Measurements from ENCODE around the gene ATP6V1C2. TPM values are rescaled to one million over a fixed set of nuclear protein-coding genes. Genes with fewer than 3 reads are reported as not detected.
A peak's percentile ranks its signal among the peaks of the same experiment; 100 is the strongest.
"Not testable (repeated sequence)": the region's sequence is repeated elsewhere in the genome, so short reads cannot be mapped to it uniquely, and the experiment has no call there.

The ATP6V1C2 gene
- total and polyA plus RNA-seq, 4 donors, result 0.13 to 2.5 (median 1.1) TPM

GRCh38 chr2:10806543-10806942, 85.1 kb downstream of the ATP6V1C2 start:
- Histone ChIP-seq H3K4me3 (ENCODE audit: low read length in 2 of 2) (no peak overlapping the region), H3K9me3 (ENCODE audit: control insufficient read depth, low read length) (no peaks in the 10 kb centered on the region), H3K27ac (ENCODE audit: low read depth in 1 of 2, low read length in 2 of 2) (no peak overlapping the region), H3K4me1 (ENCODE audit: control insufficient read depth in 1 of 2, insufficient read depth in 2 of 2, low read length in 2 of 2) (no peaks in the 10 kb centered on the region), H3K27me3 (ENCODE audit: control insufficient read depth in 1 of 2, insufficient read depth in 2 of 2, low read length in 1 of 2) (no peaks in the 10 kb centered on the region), H3K36me3 (ENCODE audit: control insufficient read depth in 1 of 2, insufficient read depth in 2 of 2, low read length in 1 of 2) (peaks cover 0 to 2% of the 10 kb centered on the region in 2 donors)
- intact Hi-C loops (cut with DNase I), result no loop called here
- ATAC-seq (ENCODE audit: low FRiP score), result no peak
- 83 to 84% methylated on average over 3 of the region's 3 CpGs for WGBS, 2 donors
- no peak for DNase-seq

- no peak overlapping the region for H3K27ac ChIP-seq (ENCODE audit: low read depth in 1 of 2, low read length in 2 of 2)
- no peak for ATAC-seq (ENCODE audit: low FRiP score)
Measured at GRCh38 chr2:10810202-10811161, 89.1 kb downstream of the ATP6V1C2 start.

GRCh38 chr2:10811517-10811916, 90.1 kb downstream of the ATP6V1C2 start:
- no peaks in the 10 kb centered on the region for H3K9me3 ChIP-seq (ENCODE audit: control insufficient read depth, low read length)
- intact Hi-C loops (cut with DNase I), result loop anchor here in 1 of 2 donors (5.0 kb wide), 1 partner anchor 94 kb away; no protein-coding TSS in a partner anchor
- no peaks in the 10 kb centered on the region for H3K36me3 ChIP-seq (ENCODE audit: control insufficient read depth in 1 of 2, insufficient read depth in 2 of 2, low read length in 1 of 2)
- no peaks in the 10 kb centered on the region for H3K27me3 ChIP-seq (ENCODE audit: control insufficient read depth in 1 of 2, insufficient read depth in 2 of 2, low read length in 1 of 2)
- peak overlapping the region; percentile 23 to 94 for H3K4me3 ChIP-seq (ENCODE audit: low read length in 2 of 2)
- H3K4me1 ChIP-seq (ENCODE audit: control insufficient read depth in 1 of 2, insufficient read depth in 2 of 2, low read length in 2 of 2), result no peaks in the 10 kb centered on the region
- no peak overlapping the region for H3K27ac ChIP-seq (ENCODE audit: low read depth in 1 of 2, low read length in 2 of 2)
- WGBS, 2 donors, result 3% methylated on average over 14 of the region's 14 CpGs
- no peak for ATAC-seq (ENCODE audit: low FRiP score)
- DNase-seq, result no peak

More at GRCh38 chr2:10810202-10811161, 89.1 kb downstream of the ATP6V1C2 start:
- H3K36me3 ChIP-seq (ENCODE audit: control insufficient read depth in 1 of 2, insufficient read depth in 2 of 2, low read length in 1 of 2), result no peaks in the 10 kb centered on the region
- 35 to 44% methylated on average over 8 of the region's 8 CpGs for WGBS, 2 donors
- no peaks in the 10 kb centered on the region for H3K4me1 ChIP-seq (ENCODE audit: control insufficient read depth in 1 of 2, insufficient read depth in 2 of 2, low read length in 2 of 2)
- no peak for DNase-seq
- intact Hi-C loops (cut with DNase I), result loop anchor here in 1 of 2 donors (5.0 kb wide), 1 partner anchor 93 kb away; no protein-coding TSS in a partner anchor
- H3K9me3 ChIP-seq (ENCODE audit: control insufficient read depth, low read length), result no peaks in the 10 kb centered on the region
- H3K4me3 ChIP-seq (ENCODE audit: low read length in 2 of 2), result no peak overlapping the region
- no peaks in the 10 kb centered on the region for H3K27me3 ChIP-seq (ENCODE audit: control insufficient read depth in 1 of 2, insufficient read depth in 2 of 2, low read length in 1 of 2)

GRCh38 chr2:10812362-10813162, 91.1 kb downstream of the ATP6V1C2 start, which contains the start of gene PDIA6:
Gene PDIA6 (minus strand): TSS chr2:10812785. CDS start chr2:10812696, 89 bp downstream.
- H3K36me3 ChIP-seq (ENCODE audit: control insufficient read depth in 1 of 2, insufficient read depth in 2 of 2, low read length in 1 of 2), result no peaks in the 10 kb centered on the region
- intact Hi-C loops (cut with DNase I), result loop anchor here in 1 of 2 donors (5.0 kb wide), 1 partner anchor 95 kb away; no protein-coding TSS in a partner anchor
- H3K4me1 ChIP-seq (ENCODE audit: control insufficient read depth in 1 of 2, insufficient read depth in 2 of 2, low read length in 2 of 2), result no peaks in the 10 kb centered on the region
- H3K27me3 ChIP-seq (ENCODE audit: control insufficient read depth in 1 of 2, insufficient read depth in 2 of 2, low read length in 1 of 2), result no peaks in the 10 kb centered on the region
- peak; percentile 98 to 99 for DNase-seq
- ATAC-seq (ENCODE audit: low FRiP score), result peak; percentile 99
- peak within 1 kb of the TSS; percentile 88 to 94 for H3K4me3 ChIP-seq (ENCODE audit: low read length in 2 of 2)
- H3K9me3 ChIP-seq (ENCODE audit: control insufficient read depth, low read length), result no peaks in the 10 kb centered on the region
- H3K27ac ChIP-seq (ENCODE audit: low read depth in 1 of 2, low read length in 2 of 2), result peak within 1 kb of the TSS in 1 of 2 donors; percentile 37
- 0% methylated on average over 68 to 98 of the region's 98 CpGs for WGBS, 2 donors

GRCh38 chr2:10813163-10814138, 92.0 kb downstream of the ATP6V1C2 start:
- ATAC-seq (ENCODE audit: low FRiP score); DNase-seq: not testable (repeated sequence)

GRCh38 chr2:10814142-10814541, 92.7 kb downstream of the ATP6V1C2 start:
- Histone ChIP-seq H3K4me3 (ENCODE audit: low read length in 2 of 2) (no peak overlapping the region), H3K27me3 (ENCODE audit: control insufficient read depth in 1 of 2, insufficient read depth in 2 of 2, low read length in 1 of 2) (no peaks in the 10 kb centered on the region), H3K27ac (ENCODE audit: low read depth in 1 of 2, low read length in 2 of 2) (no peak overlapping the region), H3K4me1 (ENCODE audit: control insufficient read depth in 1 of 2, insufficient read depth in 2 of 2, low read length in 2 of 2) (no peaks in the 10 kb centered on the region), H3K9me3 (ENCODE audit: control insufficient read depth, low read length) (no peaks in the 10 kb centered on the region), H3K36me3 (ENCODE audit: control insufficient read depth in 1 of 2, insufficient read depth in 2 of 2, low read length in 1 of 2) (no peaks in the 10 kb centered on the region)
- WGBS, 2 donors, result 36 to 37% methylated on average over 10 of the region's 10 CpGs
- DNase-seq, result no peak
- ATAC-seq (ENCODE audit: low FRiP score), result no peak
- intact Hi-C loops (cut with DNase I), result loop anchor here in 1 of 2 donors (5.0 kb wide), 1 partner anchor 97 kb away; no protein-coding TSS in a partner anchor

More at GRCh38 chr2:10813163-10814138, 92.0 kb downstream of the ATP6V1C2 start:
- not testable (repeated sequence) for H3K27me3 ChIP-seq (ENCODE audit: control insufficient read depth in 1 of 2, insufficient read depth in 2 of 2, low read length in 1 of 2); H3K36me3 ChIP-seq (ENCODE audit: control insufficient read depth in 1 of 2, insufficient read depth in 2 of 2, low read length in 1 of 2); H3K4me1 ChIP-seq (ENCODE audit: control insufficient read depth in 1 of 2, insufficient read depth in 2 of 2, low read length in 2 of 2); H3K9me3 ChIP-seq (ENCODE audit: control insufficient read depth, low read length)
- Histone ChIP-seq H3K27ac (ENCODE audit: low read depth in 1 of 2, low read length in 2 of 2) (peak overlapping the region in 1 of 2 donors; percentile 25), H3K4me3 (ENCODE audit: low read length in 2 of 2) (peak overlapping the region; percentile 55 to 74)
- intact Hi-C loops (cut with DNase I), result loop anchor here in 1 of 2 donors (5.0 kb wide), 1 partner anchor 96 kb away; no protein-coding TSS in a partner anchor
- WGBS, 2 donors, result 47 to 48% methylated on average over 37 of the region's 37 CpGs

- WGBS, 2 donors, result 62 to 64% methylated on average over 16 of the region's 16 CpGs
- H3K27me3 ChIP-seq (ENCODE audit: control insufficient read depth in 1 of 2, insufficient read depth in 2 of 2, low read length in 1 of 2), result no peaks in the 10 kb centered on the region
- H3K36me3 ChIP-seq (ENCODE audit: control insufficient read depth in 1 of 2, insufficient read depth in 2 of 2, low read length in 1 of 2), result no peaks in the 10 kb centered on the region
- no peak for ATAC-seq (ENCODE audit: low FRiP score)
- no peaks in the 10 kb centered on the region for H3K9me3 ChIP-seq (ENCODE audit: control insufficient read depth, low read length)
- H3K4me1 ChIP-seq (ENCODE audit: control insufficient read depth in 1 of 2, insufficient read depth in 2 of 2, low read length in 2 of 2), result no peaks in the 10 kb centered on the region
- H3K27ac ChIP-seq (ENCODE audit: low read depth in 1 of 2, low read length in 2 of 2), result no peak overlapping the region
- no peak overlapping the region for H3K4me3 ChIP-seq (ENCODE audit: low read length in 2 of 2)
- intact Hi-C loops (cut with DNase I), result loop anchor here in 1 of 2 donors (5.0 kb wide), 1 partner anchor 97 kb away; no protein-coding TSS in a partner anchor
- DNase-seq, result no peak
Measured at GRCh38 chr2:10814571-10815331, 93.3 kb downstream of the ATP6V1C2 start.

Data from aorta (tissue), 5 donors.